ENCODE results near the gene DCTPP1.
"Not testable (repeated sequence)": the region's sequence is repeated elsewhere in the genome, so short reads cannot be mapped to it uniquely, and the experiment has no call there.

Gene DCTPP1

GRCh38 chr16:30429678-30430427 lies at the start of gene DCTPP1:
Gene DCTPP1, minus strand, starts transcription at chr16:30430030. Its CDS starts 50 bp downstream, at chr16:30429980.
- DNase-seq, result peak; percentile 96 to 97

- DNase-seq, result no peak
Observed at GRCh38 chr16:30478766-30479478, 49.1 kb upstream of the DCTPP1 start.

GRCh38 chr16:30477773-30478172 lies 47.9 kb upstream of the DCTPP1 start:
- not testable (repeated sequence) for DNase-seq

GRCh38 chr16:30476991-30477390 lies 47.2 kb upstream of the DCTPP1 start:
- DNase-seq, result no peak

- no peak for DNase-seq
Observed at GRCh38 chr16:30474684-30475083, 44.9 kb upstream of the DCTPP1 start.

GRCh38 chr16:30474074-30474452 lies 44.2 kb upstream of the DCTPP1 start:
- no peak for DNase-seq

GRCh38 chr16:30473231-30474073 lies 43.6 kb upstream of the DCTPP1 start:
- DNase-seq, result peak; percentile 3 to 14

GRCh38 chr16:30472328-30472942 lies 42.6 kb upstream of the DCTPP1 start, which contains the start of gene ITGAL:
Gene ITGAL, plus strand, starts transcription at chr16:30472742. Its CDS starts 96 bp downstream, at chr16:30472838.
- peak; percentile 58 to 68 for DNase-seq

- no peak for DNase-seq
Observed at GRCh38 chr16:30470632-30470995, 40.8 kb upstream of the DCTPP1 start.

- DNase-seq, result no peak
Observed at GRCh38 chr16:30470170-30470512, 40.3 kb upstream of the DCTPP1 start.

- DNase-seq, result no peak
Observed at GRCh38 chr16:30464078-30464477, 34.2 kb upstream of the DCTPP1 start.

GRCh38 chr16:30461426-30461825 lies 31.6 kb upstream of the DCTPP1 start:
- not testable (repeated sequence) for DNase-seq

- no peak for DNase-seq
Observed at GRCh38 chr16:30459456-30459855, 29.6 kb upstream of the DCTPP1 start.

- DNase-seq, result peak; percentile 46 to 54
Observed at GRCh38 chr16:30458561-30459394, 28.9 kb upstream of the DCTPP1 start.

- DNase-seq, result no peak
Observed at GRCh38 chr16:30457743-30458560, 28.1 kb upstream of the DCTPP1 start.

GRCh38 chr16:30457256-30457655 lies 27.4 kb upstream of the DCTPP1 start:
- DNase-seq, result no peak

GRCh38 chr16:30456302-30456701 lies 26.5 kb upstream of the DCTPP1 start:
- no peak for DNase-seq

GRCh38 chr16:30452709-30453580 lies 23.1 kb upstream of the DCTPP1 start:
- not testable (repeated sequence) for DNase-seq

GRCh38 chr16:30449116-30449435 lies 19.2 kb upstream of the DCTPP1 start:
- DNase-seq, result no peak

GRCh38 chr16:30447512-30448226 lies 17.8 kb upstream of the DCTPP1 start:
- DNase-seq, result no peak

Data from Kasumi-1 (cell line).